DOHH2 (cell line): Measurements from ENCODE around the gene EXTL2.
"Not testable (repeated sequence)": the region's sequence is repeated elsewhere in the genome, so short reads cannot be mapped to it uniquely, and the experiment has no call there.

ENCODE experiments used
- H3F3A ChIP-seq: fragments of 200-600 bp; sonication (generic), shearing (Covaris generic); 2 replicates; pipeline ENCODE4 v1.6.0; 2016; ENCODE audit warnings: antibody characterized with exemption, mild to moderate bottlenecking; ENCODE audit not compliant: control insufficient read depth, insufficient read depth
- H3K27ac ChIP-seq: fragments of 200-600 bp; sonication (generic); 2 replicates; pipeline ENCODE4 v1.5.1; 2014; ENCODE audit warnings: low read depth, mild to moderate bottlenecking, low read length, moderate library complexity
- H3K27me3 ChIP-seq: fragments of 200-600 bp; sonication (generic); 2 replicates; pipeline ENCODE4 v1.6.1; 2014; ENCODE audit warnings: mild to moderate bottlenecking, low read length, mixed read lengths; ENCODE audit not compliant: control insufficient read depth
- H3K36me3 ChIP-seq: fragments of 200-600 bp; sonication (generic); 2 replicates; pipeline ENCODE4 v1.6.1; 2014; ENCODE audit warnings: mild to moderate bottlenecking, low read length, moderate library complexity, mixed read lengths; ENCODE audit not compliant: control insufficient read depth
- H3K4me1 ChIP-seq: fragments of 200-600 bp; sonication (generic); 2 replicates; pipeline ENCODE4 v1.6.1; 2014; ENCODE audit warnings: mild to moderate bottlenecking, low read length, mixed read lengths; ENCODE audit not compliant: control insufficient read depth
- H3K4me2 ChIP-seq: fragments of 200-600 bp; sonication (generic); 2 replicates; pipeline ENCODE4 v1.6.0; 2014; ENCODE audit warnings: mild to moderate bottlenecking, low read length, moderate library complexity
- H3K4me3 ChIP-seq: fragments of 200-600 bp; sonication (generic); 2 replicates; pipeline ENCODE4 v1.5.1; 2014; ENCODE audit warnings: mild to moderate bottlenecking, low read length, mixed read lengths
- H3K79me2 ChIP-seq: fragments of 200-600 bp; sonication (generic); 2 replicates; pipeline ENCODE4 v1.6.1; 2014; ENCODE audit warnings: mild to moderate bottlenecking, low read length, mixed read lengths; ENCODE audit not compliant: control insufficient read depth
- H3K9me2 ChIP-seq: fragments of 200-600 bp; sonication (generic); replicated peaks from 2 replicates; pipeline ENCODE4 v1.6.1; 2014; ENCODE audit warnings: mild to moderate bottlenecking, low read length, mixed read lengths; ENCODE audit not compliant: control insufficient read depth
- H3K9me3 ChIP-seq: fragments of 200-600 bp; sonication (generic); 2 replicates; pipeline ENCODE4 v1.6.1; 2014; ENCODE audit warnings: antibody characterized with exemption, low read length, mixed read lengths; ENCODE audit not compliant: control insufficient read depth, insufficient read depth
- H4K20me1 ChIP-seq: fragments of 200-600 bp; sonication (generic); 2 replicates; pipeline ENCODE4 v1.6.0; 2014; ENCODE audit warnings: low read depth, mild to moderate bottlenecking, antibody characterized with exemption, low read length, moderate library complexity; ENCODE audit not compliant: control insufficient read depth, insufficient read depth
- EZH2phosphoT487 ChIP-seq: fragments of 200-600 bp; sonication (generic); IDR thresholded peaks from 2 replicates; pipeline ENCODE4 v1.6.1; 2017; ENCODE audit warnings: borderline replicate concordance, mild to moderate bottlenecking, antibody characterized with exemption, low read length, moderate library complexity, mixed read lengths
- TF ChIP-seq, protein P1 (sequence below): fragments of 200-600 bp; sonication (generic); IDR thresholded peaks from one replicate; pipeline ENCODE4 v1.5.1; 2014; ENCODE audit warnings: antibody characterized with exemption, mild to moderate bottlenecking, low read depth, low read length; ENCODE audit not compliant: poor library complexity, severe bottlenecking

EXTL2 gene

DNA sequence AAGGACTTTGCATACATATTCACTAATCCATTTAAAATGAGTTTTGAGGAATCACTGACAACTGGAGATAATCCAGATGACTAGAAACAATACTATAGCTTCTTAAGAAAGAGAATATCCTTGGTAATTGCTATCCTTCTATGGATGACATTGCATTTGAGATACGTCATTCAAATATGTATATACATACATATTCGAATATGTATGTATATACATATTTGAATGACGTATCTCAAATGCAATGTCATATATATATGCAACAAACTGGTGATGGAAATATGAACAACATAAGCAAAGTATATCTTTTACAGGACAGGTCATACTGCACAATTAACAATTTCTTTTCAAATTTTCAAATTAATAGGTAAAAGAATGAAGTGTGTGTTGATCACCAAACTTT, 41.7 kb downstream of the EXTL2 start:
- no peaks in the 10 kb centered on the region for H3K9me2 ChIP-seq
- TF ChIP-seq, protein P1, sequence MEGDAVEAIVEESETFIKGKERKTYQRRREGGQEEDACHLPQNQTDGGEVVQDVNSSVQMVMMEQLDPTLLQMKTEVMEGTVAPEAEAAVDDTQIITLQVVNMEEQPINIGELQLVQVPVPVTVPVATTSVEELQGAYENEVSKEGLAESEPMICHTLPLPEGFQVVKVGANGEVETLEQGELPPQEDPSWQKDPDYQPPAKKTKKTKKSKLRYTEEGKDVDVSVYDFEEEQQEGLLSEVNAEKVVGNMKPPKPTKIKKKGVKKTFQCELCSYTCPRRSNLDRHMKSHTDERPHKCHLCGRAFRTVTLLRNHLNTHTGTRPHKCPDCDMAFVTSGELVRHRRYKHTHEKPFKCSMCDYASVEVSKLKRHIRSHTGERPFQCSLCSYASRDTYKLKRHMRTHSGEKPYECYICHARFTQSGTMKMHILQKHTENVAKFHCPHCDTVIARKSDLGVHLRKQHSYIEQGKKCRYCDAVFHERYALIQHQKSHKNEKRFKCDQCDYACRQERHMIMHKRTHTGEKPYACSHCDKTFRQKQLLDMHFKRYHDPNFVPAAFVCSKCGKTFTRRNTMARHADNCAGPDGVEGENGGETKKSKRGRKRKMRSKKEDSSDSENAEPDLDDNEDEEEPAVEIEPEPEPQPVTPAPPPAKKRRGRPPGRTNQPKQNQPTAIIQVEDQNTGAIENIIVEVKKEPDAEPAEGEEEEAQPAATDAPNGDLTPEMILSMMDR: no peak
- no peak for TF ChIP-seq EZH2phosphoT487
- H3F3A ChIP-seq: no peaks in the 10 kb centered on the region
- H3K4me1 ChIP-seq: no peaks in the 10 kb centered on the region
- H3K79me2 ChIP-seq: no peaks in the 10 kb centered on the region
- no peaks in the 10 kb centered on the region for H3K9me3 ChIP-seq
- no peaks in the 10 kb centered on the region for H3K36me3 ChIP-seq
- H4K20me1 ChIP-seq: no peaks in the 10 kb centered on the region
- no peak overlapping the region for H3K4me2 ChIP-seq
- peaks cover 13% of the 10 kb centered on the region for H3K27me3 ChIP-seq
- no peak overlapping the region for H3K27ac ChIP-seq
- no peak overlapping the region for H3K4me3 ChIP-seq

DNA sequence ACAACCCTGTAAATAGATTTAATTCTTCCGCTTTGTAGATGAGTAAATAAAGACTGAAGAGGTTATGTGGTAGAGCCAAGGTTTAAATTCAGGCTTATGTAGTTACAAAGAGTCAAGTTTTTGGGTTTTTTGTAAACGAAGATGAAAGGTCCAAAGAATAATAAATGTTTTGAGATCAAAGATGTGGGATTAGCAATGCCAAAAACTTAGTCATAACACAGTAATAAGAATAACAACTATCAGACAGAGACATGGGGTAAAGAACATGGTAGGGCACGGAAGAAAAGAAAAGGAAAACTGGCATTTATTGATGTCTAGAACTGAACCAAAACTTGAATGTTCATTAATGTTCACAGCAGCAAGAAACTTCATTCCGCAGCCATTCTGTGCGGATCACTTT, 42.9 kb downstream of the EXTL2 start:
- Histone ChIP-seq H3K27me3 (peaks cover 22% of the 10 kb centered on the region), H3F3A (no peaks in the 10 kb centered on the region), H3K9me2 (no peaks in the 10 kb centered on the region), H3K79me2 (no peaks in the 10 kb centered on the region), H3K4me1 (no peaks in the 10 kb centered on the region), H3K27ac (no peak overlapping the region), H3K36me3 (no peaks in the 10 kb centered on the region), H4K20me1 (no peaks in the 10 kb centered on the region), H3K4me3 (no peak overlapping the region), H3K4me2 (no peak overlapping the region), H3K9me3 (no peaks in the 10 kb centered on the region)
- TF ChIP-seq EZH2phosphoT487: no peak
- TF ChIP-seq, protein P1: no peak

DNA sequence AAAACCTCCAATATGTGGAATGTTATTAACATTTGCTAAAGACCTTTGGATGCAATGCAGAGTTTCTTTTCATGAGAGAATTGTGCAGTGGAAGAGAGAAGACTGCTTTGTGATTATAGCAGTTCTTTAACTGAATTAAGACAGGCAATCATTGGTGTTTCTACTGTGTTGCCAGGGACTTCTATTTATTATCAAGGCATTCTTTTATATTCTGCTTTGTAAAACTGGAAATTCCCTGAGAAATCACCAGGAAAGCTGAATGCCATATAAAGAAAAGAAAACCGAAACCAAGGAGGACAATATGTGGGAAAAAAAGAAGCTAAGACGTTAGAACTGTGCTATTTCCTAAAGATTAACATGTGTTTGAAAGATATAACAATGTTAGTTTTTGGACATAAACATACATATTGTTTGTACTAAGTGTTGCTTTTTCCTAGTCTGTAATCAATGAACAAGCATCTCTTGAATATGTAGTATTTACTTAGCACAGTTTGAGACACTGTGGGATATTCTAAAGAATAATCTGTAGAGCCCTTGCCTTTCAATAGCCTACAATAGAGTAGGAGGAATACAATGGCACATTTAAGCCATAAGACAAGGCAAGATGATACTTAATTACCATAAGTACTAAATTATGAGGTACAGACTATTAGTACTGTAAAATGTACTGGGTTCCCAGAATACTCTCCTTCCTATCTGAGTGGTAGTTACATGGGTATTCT, 47.1 kb downstream of the EXTL2 start:
- Histone ChIP-seq H3F3A (no peaks in the 10 kb centered on the region), H3K36me3 (no peaks in the 10 kb centered on the region), H3K9me3 (no peaks in the 10 kb centered on the region), H3K4me1 (no peaks in the 10 kb centered on the region), H3K27ac (no peak overlapping the region), H3K9me2 (no peaks in the 10 kb centered on the region), H3K4me3 (no peak overlapping the region), H3K27me3 (peaks cover 24% of the 10 kb centered on the region), H3K79me2 (no peaks in the 10 kb centered on the region), H4K20me1 (no peaks in the 10 kb centered on the region), H3K4me2 (no peak overlapping the region)
- TF ChIP-seq, protein P1: no peak
- TF ChIP-seq EZH2phosphoT487: no peak

DNA sequence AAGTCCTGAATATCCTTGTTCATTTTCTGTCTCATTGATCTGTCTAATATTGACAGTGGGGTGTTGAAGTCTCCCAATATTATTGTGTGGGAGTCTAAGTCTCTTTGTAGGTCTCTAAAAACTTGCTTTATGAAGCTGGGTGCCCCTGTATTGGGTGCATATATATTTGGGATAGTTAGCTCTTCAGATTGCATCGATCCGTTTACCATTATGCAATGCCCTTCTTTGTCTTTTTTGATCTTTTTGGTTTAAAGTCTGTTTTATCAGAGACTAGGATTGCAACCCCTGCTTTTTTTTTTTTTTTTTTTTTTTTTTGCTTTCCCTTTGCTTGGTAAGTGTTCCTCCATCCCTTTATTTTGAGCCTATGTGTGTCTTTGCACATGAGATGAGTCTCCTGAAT, 51.5 kb downstream of the EXTL2 start:
- H3K79me2 ChIP-seq, H3K36me3 ChIP-seq, H3K4me2 ChIP-seq, H3K9me3 ChIP-seq, H3K27ac ChIP-seq, H3K9me2 ChIP-seq, H3K4me3 ChIP-seq, H3K4me1 ChIP-seq, H4K20me1 ChIP-seq, H3F3A ChIP-seq: not testable (repeated sequence)
- peaks cover 12% of the 10 kb centered on the region; the same call in 1 of the 2 replicates for H3K27me3 ChIP-seq
